Subcutaneous abdominal adipose tissue (tissue), 5 donors: ENCODE results near the gene ITPR1.

Experiments
- H3K27ac ChIP-seq: one replicate; pipeline ENCODE4 v1.7.0; 2013; ENCODE audit warnings: low read depth, mild to moderate bottlenecking, inconsistent platforms, low read length, moderate library complexity
- H3K27me3 ChIP-seq, 5 donors: one replicate each; pipeline ENCODE4 v1.7.0; 2013; ENCODE audit warnings: low read length in 5 of 5, inconsistent platforms in 1 of 5; ENCODE audit not compliant: control insufficient read depth in 5 of 5, insufficient read depth in 4 of 5
- H3K36me3 ChIP-seq, 5 donors: one replicate each; pipeline ENCODE4 v1.7.0; 2013; ENCODE audit warnings: low read length in 5 of 5; ENCODE audit not compliant: control insufficient read depth in 5 of 5, insufficient read depth in 5 of 5
- H3K4me1 ChIP-seq, 5 donors: one replicate each; pipeline ENCODE4 v1.7.0; 2013; ENCODE audit warnings: low read length in 5 of 5, mild to moderate bottlenecking in 3 of 5, moderate library complexity in 1 of 5; ENCODE audit not compliant: control insufficient read depth in 5 of 5, insufficient read depth in 5 of 5
- H3K4me3 ChIP-seq, 5 donors: one replicate each; pipeline ENCODE4 v1.7.0; 2013; ENCODE audit warnings: low read length in 5 of 5, low read depth in 1 of 5
- H3K9ac ChIP-seq, 5 donors: one replicate each; pipeline ENCODE4 v1.7.0; 2013; ENCODE audit warnings: low read length in 5 of 5, mild to moderate bottlenecking in 4 of 5, moderate library complexity in 3 of 5
- H3K9me3 ChIP-seq, 5 donors: one replicate each; pipeline ENCODE4 v1.7.0; 2013; ENCODE audit warnings: low read length in 5 of 5; ENCODE audit not compliant: control insufficient read depth in 5 of 5
- donor health status: healthy.
- donor health status: healthy.
- donor health status: healthy.
- donor health status: healthy.
- donor health status: healthy.

ITPR1 gene

DNA sequence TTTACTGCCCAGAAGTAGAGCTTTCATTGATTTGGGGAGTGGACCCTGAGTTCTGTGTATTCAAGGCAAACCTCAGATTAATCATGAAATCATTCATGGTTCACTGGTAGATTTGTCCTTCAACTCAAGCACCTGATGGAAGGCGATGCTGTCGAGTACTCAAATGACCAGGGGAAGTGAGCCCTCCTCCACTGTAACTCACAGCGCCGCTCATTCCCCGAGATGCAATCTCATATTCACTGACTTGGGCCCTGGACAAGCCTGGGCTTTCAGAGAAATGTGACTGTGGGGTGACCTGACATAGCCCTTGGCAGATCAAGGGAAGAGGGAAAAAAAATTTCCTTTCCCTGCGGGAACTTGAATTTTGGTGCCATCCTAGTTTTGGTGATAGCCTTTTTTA, 329.4 kb downstream of the ITPR1 start:
- no peaks in the 10 kb centered on the region for H3K27me3 ChIP-seq
- H3K9me3 ChIP-seq, result no peaks in the 10 kb centered on the region
- H3K4me1 ChIP-seq, result peaks cover 0 to 21% (median 13%) of the 10 kb centered on the region in 5 donors
- peaks cover 0 to 31% (median 15%) of the 10 kb centered on the region in 5 donors for H3K36me3 ChIP-seq
- no peak overlapping the region for H3K4me3 ChIP-seq
- no peak overlapping the region for H3K9ac ChIP-seq
- no peak overlapping the region for H3K27ac ChIP-seq

- Histone ChIP-seq H3K27ac (no peak overlapping the region), H3K4me1 (peaks cover 0 to 28% (median 18%) of the 10 kb centered on the region in 5 donors)
Observed at GRCh38 chr3:4823385-4823784, 330.2 kb downstream of the ITPR1 start.

DNA sequence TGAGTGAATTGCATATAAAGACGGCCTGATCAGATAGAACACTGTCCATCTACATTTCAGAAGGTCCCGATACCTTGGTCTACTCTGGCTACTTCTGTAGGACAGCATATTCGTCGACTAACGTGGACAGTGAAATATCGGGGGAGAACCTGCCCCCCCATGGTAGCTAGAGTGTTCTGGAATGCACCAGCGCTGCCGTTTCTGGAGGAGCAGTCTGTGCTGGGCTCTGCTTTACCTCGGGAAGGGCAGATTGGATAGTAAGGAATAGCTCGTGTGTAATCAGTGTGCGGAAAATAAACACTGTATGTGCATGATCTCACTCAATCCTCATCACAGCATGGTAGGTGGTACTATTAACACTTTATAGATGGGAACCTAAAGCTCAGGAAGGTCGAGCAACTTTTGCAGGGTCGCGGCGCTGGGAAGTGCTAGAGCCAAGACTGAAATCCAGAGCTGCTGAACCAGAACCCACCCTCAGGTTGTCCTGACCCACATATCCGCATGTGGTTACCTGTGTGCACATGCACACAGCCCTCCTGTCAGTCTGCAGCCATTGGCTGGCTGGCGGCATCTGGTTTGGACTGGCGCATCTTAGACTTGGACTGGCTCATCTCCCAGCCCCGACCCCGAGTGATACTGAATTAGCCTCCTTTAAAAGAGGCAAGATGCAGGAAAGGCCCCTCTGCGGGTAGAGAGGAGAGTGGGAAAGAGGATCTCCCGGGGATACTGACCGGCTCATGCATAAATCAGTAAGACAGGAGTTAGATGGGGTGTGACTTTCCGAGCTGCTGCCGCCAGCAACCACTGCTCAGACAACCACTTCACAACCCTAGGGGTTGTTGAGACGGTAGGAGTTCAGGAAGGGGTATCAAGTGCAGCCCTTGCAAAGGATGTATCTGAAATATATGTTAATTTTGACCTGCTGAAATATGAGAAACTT, 331.1 kb downstream of the ITPR1 start:
- no peak overlapping the region for H3K27ac ChIP-seq
- H3K36me3 ChIP-seq, result peaks cover 0 to 16% (median 8%) of the 10 kb centered on the region in 5 donors
- H3K4me1 ChIP-seq, result peaks cover 0 to 30% (median 18%) of the 10 kb centered on the region in 5 donors
- H3K9ac ChIP-seq, result no peak overlapping the region
- H3K27me3 ChIP-seq, result no peaks in the 10 kb centered on the region
- H3K4me3 ChIP-seq, result no peak overlapping the region
- H3K9me3 ChIP-seq, result no peaks in the 10 kb centered on the region

More at GRCh38 chr3:4823385-4823784, 330.2 kb downstream of the ITPR1 start:
- Histone ChIP-seq H3K36me3 (peaks cover 0 to 24% (median 11%) of the 10 kb centered on the region in 5 donors), H3K9ac (no peak overlapping the region), H3K27me3 (no peaks in the 10 kb centered on the region), H3K4me3 (no peak overlapping the region), H3K9me3 (no peaks in the 10 kb centered on the region)

DNA sequence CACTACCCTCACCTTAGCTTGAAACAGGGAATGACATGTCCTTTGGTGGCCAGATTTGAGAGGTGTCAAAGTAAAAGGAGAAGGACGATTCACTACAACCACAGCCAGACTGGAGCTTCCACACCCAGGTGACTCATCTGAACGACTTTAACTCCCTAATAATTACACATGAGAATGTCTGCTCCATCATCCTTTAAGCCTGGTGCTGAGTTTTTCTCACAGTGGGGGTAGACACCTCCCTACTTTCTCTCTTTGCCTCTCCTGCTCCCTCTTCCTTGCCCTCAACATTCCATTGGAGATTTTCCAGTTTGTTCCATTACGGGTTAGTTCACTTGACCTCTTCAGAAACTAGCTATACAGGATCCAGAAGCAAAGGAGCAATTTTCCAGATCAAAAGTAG, 331.8 kb downstream of the ITPR1 start:
- Histone ChIP-seq H3K27ac (peak overlapping the region; percentile 11), H3K36me3 (peaks cover 0 to 13% (median 8%) of the 10 kb centered on the region in 5 donors), H3K27me3 (no peaks in the 10 kb centered on the region), H3K9ac (no peak overlapping the region), H3K4me3 (no peak overlapping the region), H3K4me1 (peaks cover 0 to 30% (median 18%) of the 10 kb centered on the region in 5 donors), H3K9me3 (no peaks in the 10 kb centered on the region)

DNA sequence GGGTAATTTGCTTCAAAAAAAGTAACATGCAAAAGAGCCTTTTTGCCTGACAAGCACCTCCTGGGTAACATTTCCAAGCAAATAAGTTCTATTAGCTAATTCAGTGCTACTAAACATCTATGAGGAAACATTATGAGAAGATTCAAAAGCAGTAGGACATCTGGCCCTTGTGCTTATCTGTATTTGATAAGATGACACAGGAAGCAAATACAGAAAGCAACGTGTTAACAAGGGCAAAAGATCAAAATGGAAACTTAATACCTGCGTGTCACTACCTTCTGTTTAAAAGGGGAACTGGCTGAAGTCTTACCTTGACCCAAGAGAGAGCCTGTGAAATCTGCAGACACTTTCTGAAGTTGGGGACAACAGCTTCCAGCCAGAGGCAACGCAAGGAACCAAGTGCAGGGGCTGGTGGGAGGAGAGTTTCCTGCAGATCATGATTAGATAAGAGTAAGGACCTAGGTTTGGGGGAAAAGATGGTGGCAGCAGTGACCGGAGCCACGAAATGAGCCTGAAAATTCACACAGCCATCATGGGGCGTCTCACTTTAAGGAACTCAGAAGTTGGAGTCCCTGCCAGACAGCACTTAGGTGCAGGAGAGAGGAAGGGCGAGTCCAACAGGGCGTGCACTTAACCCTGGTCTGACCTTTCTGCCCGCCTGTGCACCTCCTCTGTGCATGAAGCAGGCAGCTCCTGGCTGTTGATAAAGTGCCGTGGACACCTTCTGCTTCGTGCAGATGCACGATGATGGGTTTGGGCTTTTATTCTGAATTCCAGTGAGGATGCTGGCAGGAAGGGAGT, 332.5 kb downstream of the ITPR1 start:
- Histone ChIP-seq H3K4me1 (peaks cover 0 to 33% (median 18%) of the 10 kb centered on the region in 5 donors), H3K9ac (no peak overlapping the region), H3K27me3 (no peaks in the 10 kb centered on the region), H3K36me3 (peaks cover 0 to 11% (median 8%) of the 10 kb centered on the region in 5 donors), H3K9me3 (no peaks in the 10 kb centered on the region), H3K4me3 (no peak overlapping the region), H3K27ac (peak overlapping the region; percentile 11)

GRCh38 chr3:4826237-4827100, 333.3 kb downstream of the ITPR1 start:
- Histone ChIP-seq H3K9ac (no peak overlapping the region), H3K36me3 (peaks cover 0 to 9% (median 6%) of the 10 kb centered on the region in 5 donors), H3K9me3 (no peaks in the 10 kb centered on the region), H3K27me3 (no peaks in the 10 kb centered on the region), H3K4me3 (no peak overlapping the region), H3K4me1 (peaks cover 0 to 36% (median 18%) of the 10 kb centered on the region in 5 donors), H3K27ac (no peak overlapping the region)

DNA sequence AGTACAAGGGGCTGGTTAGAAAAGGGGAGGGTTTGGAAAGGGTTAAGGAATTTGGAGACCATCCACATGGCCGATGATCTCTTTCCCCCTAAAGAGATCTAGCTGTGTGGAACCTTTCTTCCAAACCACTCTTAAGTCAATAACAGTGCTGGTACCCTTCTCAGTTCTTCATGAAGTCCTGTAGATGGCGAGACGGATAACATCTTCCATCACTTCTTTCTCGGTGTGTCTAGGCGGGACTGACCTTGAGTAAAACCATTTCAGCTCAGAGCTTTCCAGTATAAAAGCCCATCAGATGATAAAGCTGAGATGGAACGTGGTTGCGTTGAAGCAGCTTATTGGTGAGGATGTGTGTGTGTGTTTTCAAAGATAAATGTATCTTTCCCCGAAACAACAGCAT, 334.6 kb downstream of the ITPR1 start:
- no peak overlapping the region for H3K4me3 ChIP-seq
- peaks cover 0 to 3% (median 0%) of the 10 kb centered on the region in 5 donors for H3K36me3 ChIP-seq
- peaks cover 0 to 40% (median 18%) of the 10 kb centered on the region in 5 donors for H3K4me1 ChIP-seq
- H3K9ac ChIP-seq, result no peak overlapping the region
- no peaks in the 10 kb centered on the region for H3K9me3 ChIP-seq
- no peaks in the 10 kb centered on the region for H3K27me3 ChIP-seq
- H3K27ac ChIP-seq, result peak overlapping the region; percentile 13

- Histone ChIP-seq H3K4me1 (peaks cover 0 to 40% (median 18%) of the 10 kb centered on the region in 5 donors), H3K27ac (peak overlapping the region; percentile 13), H3K4me3 (no peak overlapping the region), H3K9ac (no peak overlapping the region), H3K36me3 (peaks cover 0 to 4% (median 0%) of the 10 kb centered on the region in 5 donors), H3K9me3 (no peaks in the 10 kb centered on the region), H3K27me3 (no peaks in the 10 kb centered on the region)
Observed at GRCh38 chr3:4828279-4829030, 335.3 kb downstream of the ITPR1 start.

GRCh38 chr3:4829031-4829394, 335.9 kb downstream of the ITPR1 start:
- peaks cover 0 to 40% (median 18%) of the 10 kb centered on the region in 5 donors for H3K4me1 ChIP-seq
- peak overlapping the region; percentile 13 for H3K27ac ChIP-seq

More at GRCh38 chr3:4829031-4829394, 335.9 kb downstream of the ITPR1 start:
- no peak overlapping the region for H3K4me3 ChIP-seq
- no peaks in the 10 kb centered on the region for H3K9me3 ChIP-seq
- H3K27me3 ChIP-seq, result no peaks in the 10 kb centered on the region
- H3K9ac ChIP-seq, result no peak overlapping the region
- H3K36me3 ChIP-seq, result peaks cover 0 to 6% (median 0%) of the 10 kb centered on the region in 5 donors
